ENCODE measurements around the gene SV2A.
"Not testable (repeated sequence)": the region's sequence is repeated elsewhere in the genome, so short reads cannot be mapped to it uniquely, and the experiment has no call there.

SV2A gene

GRCh38 chr1:149963358-149963757 lies 45.7 kb upstream of the SV2A start:
- ChIA-PET CTCF (no interaction called here), POLR2A (no interaction called here)
- no peak for TF ChIP-seq ARNT (IDR thresholded peaks at IDR 0.05)
- no peak for DNase-seq (ENCODE audit: extremely low spot score)

GRCh38 chr1:149962736-149963135 lies 45.1 kb upstream of the SV2A start:
- CTCF ChIA-PET = interaction anchor here (0.6 to 1.4 kb wide), 9 partner anchors 20 to 215 kb away, joined by 3 to 7 read pairs (median 4); no protein-coding TSS in a partner anchor
- POLR2A ChIA-PET = interaction anchor here (1.4 kb wide), 1 partner anchor 76 kb away, joined by 7 read pairs; a partner anchor contains a TSS
- DNase-seq (ENCODE audit: extremely low spot score) = no peak
- no peak for TF ChIP-seq SUZ12 (IDR thresholded peaks at IDR 0.05)
- no peak for TF ChIP-seq FOXK2 (IDR thresholded peaks at IDR 0.05)
- TF ChIP-seq CTBP1 (IDR thresholded peaks at IDR 0.05; ENCODE audit: borderline replicate concordance) = no peak
- TF ChIP-seq PKNOX1 (IDR thresholded peaks at IDR 0.05) = no peak
- TF ChIP-seq ZNF384 (IDR thresholded peaks at IDR 0.05) = no peak
- no peak for TF ChIP-seq ARNT (IDR thresholded peaks at IDR 0.05)

- DNase-seq (ENCODE audit: extremely low spot score) = peak; percentile 71
- TF ChIP-seq HDGF (IDR thresholded peaks at IDR 0.05; ENCODE audit: borderline replicate concordance) (no peak), SP1 (IDR thresholded peaks at IDR 0.05) (no peak), ARNT (IDR thresholded peaks at IDR 0.05) (no peak), BHLHE40 (IDR thresholded peaks at IDR 0.05; ENCODE audit: borderline replicate concordance) (no peak), PKNOX1 (IDR thresholded peaks at IDR 0.05) (no peak), ZNF384 (IDR thresholded peaks at IDR 0.05) (no peak), SUZ12 (IDR thresholded peaks at IDR 0.05) (no peak)
- ChIA-PET CTCF (interaction anchor here (0.6 to 1.4 kb wide), 9 partner anchors 20 to 216 kb away, joined by 3 to 7 read pairs (median 4); no protein-coding TSS in a partner anchor), POLR2A (interaction anchor here (1.4 kb wide), 1 partner anchor 75 kb away, joined by 7 read pairs; a partner anchor contains a TSS)
These were observed 44.5 kb upstream of the SV2A start for GRCh38 chr1:149962039-149962647.

GRCh38 chr1:149957548-149957947 lies 39.9 kb upstream of the SV2A start:
- CTCF ChIA-PET; DNase-seq (ENCODE audit: extremely low spot score): not testable (repeated sequence)

GRCh38 chr1:149949911-149950310 lies 32.3 kb upstream of the SV2A start:
- TF ChIP-seq ZNF384 (IDR thresholded peaks at IDR 0.05) (no peak), NFRKB (IDR thresholded peaks at IDR 0.05) (no peak), TARDBP (IDR thresholded peaks at IDR 0.05) (no peak), PKNOX1 (IDR thresholded peaks at IDR 0.05) (no peak), FOXA1 (IDR thresholded peaks at IDR 0.05) (no peak), ELF4 (IDR thresholded peaks at IDR 0.05) (no peak), SUZ12 (IDR thresholded peaks at IDR 0.05) (no peak), ARNT (IDR thresholded peaks at IDR 0.05) (no peak), CTBP1 (IDR thresholded peaks at IDR 0.05; ENCODE audit: borderline replicate concordance) (no peak), SP1 (IDR thresholded peaks at IDR 0.05) (no peak), L3MBTL2 (conservative IDR thresholded peaks at IDR 0.05) (no peak), HDGF (IDR thresholded peaks at IDR 0.05; ENCODE audit: borderline replicate concordance) (no peak), LEF1 (IDR thresholded peaks at IDR 0.05; ENCODE audit: borderline replicate concordance) (no peak), FOXK2 (IDR thresholded peaks at IDR 0.05) (no peak), BHLHE40 (IDR thresholded peaks at IDR 0.05; ENCODE audit: borderline replicate concordance) (no peak), FOXM1 (IDR thresholded peaks at IDR 0.05; ENCODE audit: borderline replicate concordance) (no peak)
- no peak for DNase-seq (ENCODE audit: extremely low spot score)
- ChIA-PET CTCF (no interaction called here), POLR2A (interaction anchor here (0.6 to 1.0 kb wide), 2 partner anchors 61 to 64 kb away, joined by 3 to 4 read pairs; partner anchors contain the start of gene OTUD7B)

More at GRCh38 chr1:149957548-149957947, 39.9 kb upstream of the SV2A start:
- POLR2A ChIA-PET = not testable (repeated sequence)

- DNase-seq (ENCODE audit: extremely low spot score) = no peak
- CTCF ChIA-PET = no interaction called here
- TF ChIP-seq PKNOX1 (IDR thresholded peaks at IDR 0.05) = no peak
- TF ChIP-seq ARNT (IDR thresholded peaks at IDR 0.05) = no peak
- TF ChIP-seq HDGF (IDR thresholded peaks at IDR 0.05; ENCODE audit: borderline replicate concordance) = no peak
- TF ChIP-seq CTBP1 (IDR thresholded peaks at IDR 0.05; ENCODE audit: borderline replicate concordance) = no peak
- no peak for TF ChIP-seq FOXK2 (IDR thresholded peaks at IDR 0.05)
- TF ChIP-seq SP1 (IDR thresholded peaks at IDR 0.05) = no peak
- POLR2A ChIA-PET = interaction anchor here (2.9 kb wide), 1 partner anchor 58 kb away, joined by 18 read pairs; a partner anchor contains a TSS
These were observed 27.6 kb upstream of the SV2A start for GRCh38 chr1:149945206-149945605.
